ENCODE data around the gene OR2V1.
"Not testable (repeated sequence)": the region's sequence is repeated elsewhere in the genome, so short reads cannot be mapped to it uniquely, and the experiment has no call there.

Gene OR2V1

DNA sequence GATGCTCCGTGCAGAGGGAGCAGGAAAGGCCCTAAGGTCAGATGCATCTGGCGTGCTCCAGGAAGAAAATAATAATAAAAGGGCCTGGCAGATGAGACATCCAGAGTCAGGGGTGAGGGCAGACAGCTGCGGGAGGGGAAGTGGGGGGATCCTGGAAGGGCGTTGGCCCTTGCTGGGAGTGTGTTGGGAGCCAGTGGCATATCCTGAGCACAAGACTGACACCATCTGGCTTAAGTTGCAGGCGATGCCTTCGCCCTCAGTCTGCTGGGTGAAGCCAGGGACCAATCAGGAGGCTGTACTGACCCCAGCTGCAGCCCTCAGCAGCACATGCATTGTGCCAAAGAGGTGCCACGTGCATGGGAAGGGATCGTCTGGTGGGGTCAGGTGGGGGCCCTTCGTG is 20.2 kb upstream of the OR2V1 start:
- Histone ChIP-seq H3K4me1 (ENCODE audit: control insufficient read depth, low read length) (peaks cover 3% of the 10 kb centered on the region; the same call in 1 of the 2 replicates), H3K9me2 (replicated peaks; ENCODE audit: control insufficient read depth, low read length) (no peaks in the 10 kb centered on the region), H3K79me2 (ENCODE audit: control insufficient read depth, low read length) (no peaks in the 10 kb centered on the region), H4K20me1 (ENCODE audit: control insufficient read depth, insufficient read depth, low read depth, low read length) (no peaks in the 10 kb centered on the region), H3K27me3 (ENCODE audit: control insufficient read depth, low read length) (no peaks in the 10 kb centered on the region), H3K9me3 (ENCODE audit: control insufficient read depth, insufficient read depth, low read length) (no peaks in the 10 kb centered on the region; the same call in 1 of the 2 replicates), H3K27ac (ENCODE audit: low read depth, low read length) (no peak overlapping the region), H3K36me3 (ENCODE audit: control insufficient read depth, low read length) (no peaks in the 10 kb centered on the region), H3F3A (ENCODE audit: control insufficient read depth, insufficient read depth) (no peaks in the 10 kb centered on the region), H3K4me3 (ENCODE audit: low read length) (no peak overlapping the region), H3K4me2 (ENCODE audit: low read length) (no peak overlapping the region)
- TF ChIP-seq EZH2phosphoT487 (IDR thresholded peaks at IDR 0.05; ENCODE audit: borderline replicate concordance, low read length): no peak
- TF ChIP-seq, protein P1, sequence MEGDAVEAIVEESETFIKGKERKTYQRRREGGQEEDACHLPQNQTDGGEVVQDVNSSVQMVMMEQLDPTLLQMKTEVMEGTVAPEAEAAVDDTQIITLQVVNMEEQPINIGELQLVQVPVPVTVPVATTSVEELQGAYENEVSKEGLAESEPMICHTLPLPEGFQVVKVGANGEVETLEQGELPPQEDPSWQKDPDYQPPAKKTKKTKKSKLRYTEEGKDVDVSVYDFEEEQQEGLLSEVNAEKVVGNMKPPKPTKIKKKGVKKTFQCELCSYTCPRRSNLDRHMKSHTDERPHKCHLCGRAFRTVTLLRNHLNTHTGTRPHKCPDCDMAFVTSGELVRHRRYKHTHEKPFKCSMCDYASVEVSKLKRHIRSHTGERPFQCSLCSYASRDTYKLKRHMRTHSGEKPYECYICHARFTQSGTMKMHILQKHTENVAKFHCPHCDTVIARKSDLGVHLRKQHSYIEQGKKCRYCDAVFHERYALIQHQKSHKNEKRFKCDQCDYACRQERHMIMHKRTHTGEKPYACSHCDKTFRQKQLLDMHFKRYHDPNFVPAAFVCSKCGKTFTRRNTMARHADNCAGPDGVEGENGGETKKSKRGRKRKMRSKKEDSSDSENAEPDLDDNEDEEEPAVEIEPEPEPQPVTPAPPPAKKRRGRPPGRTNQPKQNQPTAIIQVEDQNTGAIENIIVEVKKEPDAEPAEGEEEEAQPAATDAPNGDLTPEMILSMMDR (IDR thresholded peaks at IDR 0.05; ENCODE audit: low read depth, low read length, poor library complexity, severe bottlenecking): no peak

DNA sequence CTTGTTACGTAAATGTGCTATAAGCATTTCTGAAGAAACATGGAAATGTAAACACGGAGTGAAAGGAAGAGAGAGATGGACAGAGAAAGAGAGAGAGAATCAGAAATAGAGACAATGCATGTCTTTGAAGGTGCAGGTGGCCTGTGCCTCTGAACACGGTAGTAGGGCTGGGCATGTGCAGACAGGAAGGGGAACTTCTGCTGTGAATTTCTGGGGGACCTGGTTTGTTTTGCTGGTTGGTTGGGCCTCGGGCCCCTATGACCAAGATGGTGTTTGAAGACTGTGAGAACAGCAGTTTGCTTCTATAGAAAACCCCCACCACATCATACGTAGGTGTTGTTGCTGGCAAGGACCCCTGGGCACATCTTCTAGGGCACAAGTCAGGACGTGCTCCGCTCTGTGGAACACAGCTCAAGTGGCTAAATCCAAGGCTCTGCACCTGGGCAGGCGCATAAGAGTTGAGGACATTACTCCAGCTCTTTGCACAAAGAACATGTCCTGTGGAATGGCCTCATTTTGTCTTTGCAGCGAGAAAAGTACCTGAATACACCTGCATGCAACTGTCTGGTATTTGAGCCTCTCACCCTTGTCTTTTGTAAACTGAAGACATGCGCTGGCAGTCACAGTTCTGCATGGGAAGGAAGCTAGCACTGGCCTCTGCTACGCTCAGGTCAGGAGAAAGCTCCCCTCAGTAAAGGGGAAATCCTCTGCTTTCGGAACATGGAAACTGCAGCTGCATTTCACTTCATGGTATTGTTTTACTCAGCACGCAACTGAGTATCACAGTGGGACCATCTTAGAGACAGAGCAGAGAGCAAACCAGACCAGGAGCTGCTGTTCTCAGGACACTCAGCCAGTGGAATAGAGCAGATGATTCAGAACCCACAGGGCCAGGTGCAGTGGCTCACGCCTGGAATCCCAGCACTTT is 19.1 kb upstream of the OR2V1 start:
- Histone ChIP-seq H3K4me2 (ENCODE audit: low read length) (no peak overlapping the region), H3K79me2 (ENCODE audit: control insufficient read depth, low read length) (no peaks in the 10 kb centered on the region), H3K27me3 (ENCODE audit: control insufficient read depth, low read length) (no peaks in the 10 kb centered on the region), H3K27ac (ENCODE audit: low read depth, low read length) (no peak overlapping the region), H3K36me3 (ENCODE audit: control insufficient read depth, low read length) (no peaks in the 10 kb centered on the region), H3K9me3 (ENCODE audit: control insufficient read depth, insufficient read depth, low read length) (peaks cover 6% of the 10 kb centered on the region), H3K9me2 (replicated peaks; ENCODE audit: control insufficient read depth, low read length) (no peaks in the 10 kb centered on the region), H3K4me1 (ENCODE audit: control insufficient read depth, low read length) (peaks cover 3% of the 10 kb centered on the region; the same call in 1 of the 2 replicates), H3K4me3 (ENCODE audit: low read length) (no peak overlapping the region), H4K20me1 (ENCODE audit: control insufficient read depth, insufficient read depth, low read depth, low read length) (no peaks in the 10 kb centered on the region), H3F3A (ENCODE audit: control insufficient read depth, insufficient read depth) (no peaks in the 10 kb centered on the region)
- no peak for TF ChIP-seq EZH2phosphoT487 (IDR thresholded peaks at IDR 0.05; ENCODE audit: borderline replicate concordance, low read length)
- TF ChIP-seq, protein P1 (IDR thresholded peaks at IDR 0.05; ENCODE audit: low read depth, low read length, poor library complexity, severe bottlenecking): no peak

DNA sequence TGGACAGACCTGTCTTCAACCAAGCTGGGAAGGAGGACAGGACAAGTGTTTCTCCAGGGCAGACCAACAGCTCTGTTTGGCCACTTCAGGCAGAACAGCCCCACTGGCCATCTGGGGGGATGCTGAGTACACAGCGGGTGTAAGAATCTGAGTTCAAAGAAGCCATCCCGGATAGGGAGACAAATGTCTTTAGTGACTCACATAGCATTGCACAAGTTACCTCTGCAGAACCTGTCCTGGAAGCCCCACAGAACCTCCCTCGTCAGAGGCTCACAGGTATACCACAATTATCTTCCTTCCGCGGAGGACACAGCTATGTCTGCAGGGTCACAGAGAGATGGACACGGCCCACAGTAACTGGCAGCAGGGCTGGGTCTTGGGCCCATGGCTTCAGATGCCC is 18.4 kb upstream of the OR2V1 start:
- Histone ChIP-seq H3K27ac (ENCODE audit: low read depth, low read length) (no peak overlapping the region), H3K79me2 (ENCODE audit: control insufficient read depth, low read length) (no peaks in the 10 kb centered on the region), H3K4me2 (ENCODE audit: low read length) (no peak overlapping the region), H3K4me3 (ENCODE audit: low read length) (no peak overlapping the region), H3K4me1 (ENCODE audit: control insufficient read depth, low read length) (peaks cover 3% of the 10 kb centered on the region; the same call in 1 of the 2 replicates), H3K9me2 (replicated peaks; ENCODE audit: control insufficient read depth, low read length) (no peaks in the 10 kb centered on the region), H3K36me3 (ENCODE audit: control insufficient read depth, low read length) (no peaks in the 10 kb centered on the region), H4K20me1 (ENCODE audit: control insufficient read depth, insufficient read depth, low read depth, low read length) (no peaks in the 10 kb centered on the region), H3K27me3 (ENCODE audit: control insufficient read depth, low read length) (no peaks in the 10 kb centered on the region), H3F3A (ENCODE audit: control insufficient read depth, insufficient read depth) (no peaks in the 10 kb centered on the region), H3K9me3 (ENCODE audit: control insufficient read depth, insufficient read depth, low read length) (peaks cover 9% of the 10 kb centered on the region)
- no peak for TF ChIP-seq EZH2phosphoT487 (IDR thresholded peaks at IDR 0.05; ENCODE audit: borderline replicate concordance, low read length)

DNA sequence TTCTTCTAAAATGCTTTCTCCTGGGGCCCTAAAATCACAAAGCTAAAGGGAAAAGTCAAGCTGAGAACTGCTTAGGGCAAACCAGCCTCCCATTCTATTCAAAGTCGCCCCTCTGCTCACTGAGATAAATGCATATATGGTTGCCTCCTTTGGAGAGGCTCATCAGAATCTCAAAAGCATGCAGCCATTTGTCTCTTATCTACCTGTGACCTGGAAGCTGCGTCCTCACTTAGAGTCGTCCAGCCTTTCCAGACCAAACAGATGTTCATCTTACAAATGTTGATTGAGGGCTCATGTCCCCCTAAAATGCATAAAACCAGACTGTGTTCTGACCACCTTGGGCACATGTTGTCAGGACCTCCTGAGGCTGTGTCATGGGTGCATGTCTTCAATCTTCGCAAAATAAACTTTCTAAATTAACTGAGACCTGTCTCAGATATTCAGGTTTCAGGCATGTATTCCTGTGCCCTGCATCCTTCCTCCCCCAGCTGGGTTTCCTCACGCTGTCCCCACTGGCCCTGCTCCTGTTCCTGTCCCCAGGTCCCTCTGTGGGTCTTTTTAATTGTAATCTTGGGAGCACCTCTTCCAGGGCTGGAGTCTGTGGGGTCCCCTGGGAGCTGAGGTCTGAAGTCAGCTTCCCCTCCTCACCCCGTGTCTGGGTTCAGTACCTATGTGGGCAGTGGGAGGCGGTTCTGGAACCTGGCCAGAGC is 16.1 kb upstream of the OR2V1 start, which contains the start of gene OR2V2:
Gene OR2V2, plus strand, starts transcription at position 660 of the 710 bp plus-strand sequence. CDS start 7,357 bp downstream, outside the sequence.
- H3F3A ChIP-seq (ENCODE audit: control insufficient read depth, insufficient read depth); H4K20me1 ChIP-seq (ENCODE audit: control insufficient read depth, insufficient read depth, low read depth, low read length); H3K27me3 ChIP-seq (ENCODE audit: control insufficient read depth, low read length): not testable (repeated sequence)

More for the DNA sequence above, 16.1 kb upstream of the OR2V1 start, which contains the start of gene OR2V2:
- not testable (repeated sequence) for H3K79me2 ChIP-seq (ENCODE audit: control insufficient read depth, low read length); H3K9me3 ChIP-seq (ENCODE audit: control insufficient read depth, insufficient read depth, low read length); H3K27ac ChIP-seq (ENCODE audit: low read depth, low read length); H3K4me2 ChIP-seq (ENCODE audit: low read length); H3K4me1 ChIP-seq (ENCODE audit: control insufficient read depth, low read length); H3K9me2 ChIP-seq (replicated peaks; ENCODE audit: control insufficient read depth, low read length); H3K36me3 ChIP-seq (ENCODE audit: control insufficient read depth, low read length); H3K4me3 ChIP-seq (ENCODE audit: low read length)

Measured in DOHH2 (cell line).